Loucy (cell line): Measurements from ENCODE around the gene DGCR2.

Experiments used
- EZH2phosphoT487 ChIP-seq: fragments of 200-600 bp; IDR thresholded peaks from 2 replicates; pipeline ENCODE4 v1.6.1; 2018; ENCODE audit warnings: antibody characterized with exemption, mild to moderate bottlenecking, moderate library complexity, borderline replicate concordance
- TF ChIP-seq, protein P1 (sequence below): fragments of 200-600 bp; sonication (generic); conservative IDR thresholded peaks from 2 replicates; pipeline ENCODE4 v1.5.1; 2014; ENCODE audit warnings: mild to moderate bottlenecking, antibody characterized with exemption, low read length

DNA sequence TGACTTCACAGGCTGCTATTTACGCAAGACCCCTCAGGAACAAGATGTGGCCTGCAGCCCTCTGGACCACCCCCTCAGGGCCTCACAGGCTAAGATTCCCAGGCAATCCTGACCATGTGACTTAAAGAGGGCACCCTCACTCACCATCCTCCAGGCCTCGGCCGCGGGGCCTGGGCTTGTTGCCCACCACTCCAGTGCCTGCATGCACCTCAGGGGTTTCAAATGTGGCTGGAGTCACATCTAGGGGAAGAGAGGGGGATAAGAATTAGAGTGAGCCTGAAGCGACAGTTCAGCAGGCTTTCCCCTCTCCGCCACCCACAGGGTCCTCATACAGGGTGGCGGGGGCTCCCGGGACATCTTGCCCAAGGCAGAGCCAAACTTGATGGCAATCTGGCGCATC is 20.2 kb upstream of the DGCR2 start:
- TF ChIP-seq, protein P1, sequence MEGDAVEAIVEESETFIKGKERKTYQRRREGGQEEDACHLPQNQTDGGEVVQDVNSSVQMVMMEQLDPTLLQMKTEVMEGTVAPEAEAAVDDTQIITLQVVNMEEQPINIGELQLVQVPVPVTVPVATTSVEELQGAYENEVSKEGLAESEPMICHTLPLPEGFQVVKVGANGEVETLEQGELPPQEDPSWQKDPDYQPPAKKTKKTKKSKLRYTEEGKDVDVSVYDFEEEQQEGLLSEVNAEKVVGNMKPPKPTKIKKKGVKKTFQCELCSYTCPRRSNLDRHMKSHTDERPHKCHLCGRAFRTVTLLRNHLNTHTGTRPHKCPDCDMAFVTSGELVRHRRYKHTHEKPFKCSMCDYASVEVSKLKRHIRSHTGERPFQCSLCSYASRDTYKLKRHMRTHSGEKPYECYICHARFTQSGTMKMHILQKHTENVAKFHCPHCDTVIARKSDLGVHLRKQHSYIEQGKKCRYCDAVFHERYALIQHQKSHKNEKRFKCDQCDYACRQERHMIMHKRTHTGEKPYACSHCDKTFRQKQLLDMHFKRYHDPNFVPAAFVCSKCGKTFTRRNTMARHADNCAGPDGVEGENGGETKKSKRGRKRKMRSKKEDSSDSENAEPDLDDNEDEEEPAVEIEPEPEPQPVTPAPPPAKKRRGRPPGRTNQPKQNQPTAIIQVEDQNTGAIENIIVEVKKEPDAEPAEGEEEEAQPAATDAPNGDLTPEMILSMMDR, result no peak
- TF ChIP-seq EZH2phosphoT487, result no peak
